Breast epithelium (tissue), 4 donors: Measurements from ENCODE around the gene UFC1. TPM values are rescaled to one million over a fixed set of nuclear protein-coding genes. Genes with fewer than 3 reads are reported as not detected.
A peak's percentile ranks its signal among the peaks of the same experiment; 100 is the strongest.
"Not testable (repeated sequence)": the region's sequence is repeated elsewhere in the genome, so short reads cannot be mapped to it uniquely, and the experiment has no call there.

Source experiments
- DNase-seq, 2 donors: peaks; one replicate each; pipeline ENCODE4 v3.0.0-alpha.2; 2019; ENCODE audit warnings: low spot score in 2 of 2
- H3K27ac ChIP-seq, 2 donors: fragments of 200-600 bp; sonication (generic) in 1 of 2; one replicate each; pipeline ENCODE4 v1.5.1; 2016 to 2019; ENCODE audit warnings: mild to moderate bottlenecking in 1 of 2
- H3K27me3 ChIP-seq, 2 donors: fragments of 200-600 bp; sonication (generic) in 1 of 2; one replicate each; pipeline versions ENCODE4 v1.5.1 to v1.6.0; 2017 to 2019; ENCODE audit warnings: control low read depth in 1 of 2, mild to moderate bottlenecking in 1 of 2
- H3K36me3 ChIP-seq: fragments of 200-600 bp; one replicate; pipeline ENCODE4 v1.5.1; 2019
- H3K4me1 ChIP-seq, 2 donors: fragments of 200-600 bp; sonication (generic); one replicate each; pipeline ENCODE4 v1.5.1; 2016 to 2019; ENCODE audit warnings: control low read depth in 1 of 2
- H3K4me3 ChIP-seq, 3 donors: fragments of 200-600 bp; sonication (generic); 1 replicate in 2 of 3; 2 replicates in 1 of 3; pipeline ENCODE4 v1.5.1; 2016 to 2019; ENCODE audit warnings: mild to moderate bottlenecking in 3 of 3, moderate library complexity in 2 of 3
- H3K9me3 ChIP-seq, 2 donors: fragments of 200-600 bp; sonication (generic) in 1 of 2; one replicate each; pipeline ENCODE4 v1.5.1; 2016 to 2019; ENCODE audit warnings: control low read depth in 1 of 2
- POLR2A ChIP-seq: fragments of 450-650 bp; IDR thresholded peaks from one replicate; pipeline ENCODE4 v1.6.1; 2016; ENCODE audit warnings: antibody characterized with exemption, mild to moderate bottlenecking, moderate library complexity
- POLR2AphosphoS5 ChIP-seq, 3 donors: sonication (generic); formaldehyde crosslinking; IDR thresholded peaks; one replicate each; pipeline ENCODE4 v1.6.1; 2017; ENCODE audit warnings: antibody characterized with exemption in 3 of 3
- intact Hi-C: fragments of 100-400 bp; cut with DNase I; formaldehyde crosslinking; loops from one replicate; pipeline ENCODE4 v1.15.1; 2023; ENCODE audit warnings: low total_unique reads
- total RNA-seq, 3 donors: library from RNA; depleted of rRNA; stranded (reverse); fragments of >200 nt; gene quantifications; one replicate each; pipeline ENCODE4 v1.1.0, GENCODE V29; 2016
- TF ChIP-seq, protein P1 (sequence below), 3 donors: fragments of 450-650 bp; IDR thresholded peaks; one replicate each; pipeline ENCODE4 v1.5.1; 2016 to 2017; ENCODE audit warnings: antibody characterized with exemption in 3 of 3, mild to moderate bottlenecking in 3 of 3, moderate library complexity in 3 of 3

UFC1 gene
- total RNA-seq, 3 donors from 2014 or later = 76.0 to 90.3 (median 87.5) TPM

- Histone ChIP-seq H3K36me3 (no peaks in the 10 kb centered on the region), H3K27ac (no peak overlapping the region), H3K4me1 (peaks cover 7 to 19% of the 10 kb centered on the region in 2 donors), H3K27me3 (no peaks in the 10 kb centered on the region), H3K4me3 (no peak overlapping the region), H3K9me3 (no peaks in the 10 kb centered on the region)
- DNase-seq = no peak
- TF ChIP-seq, protein P1, sequence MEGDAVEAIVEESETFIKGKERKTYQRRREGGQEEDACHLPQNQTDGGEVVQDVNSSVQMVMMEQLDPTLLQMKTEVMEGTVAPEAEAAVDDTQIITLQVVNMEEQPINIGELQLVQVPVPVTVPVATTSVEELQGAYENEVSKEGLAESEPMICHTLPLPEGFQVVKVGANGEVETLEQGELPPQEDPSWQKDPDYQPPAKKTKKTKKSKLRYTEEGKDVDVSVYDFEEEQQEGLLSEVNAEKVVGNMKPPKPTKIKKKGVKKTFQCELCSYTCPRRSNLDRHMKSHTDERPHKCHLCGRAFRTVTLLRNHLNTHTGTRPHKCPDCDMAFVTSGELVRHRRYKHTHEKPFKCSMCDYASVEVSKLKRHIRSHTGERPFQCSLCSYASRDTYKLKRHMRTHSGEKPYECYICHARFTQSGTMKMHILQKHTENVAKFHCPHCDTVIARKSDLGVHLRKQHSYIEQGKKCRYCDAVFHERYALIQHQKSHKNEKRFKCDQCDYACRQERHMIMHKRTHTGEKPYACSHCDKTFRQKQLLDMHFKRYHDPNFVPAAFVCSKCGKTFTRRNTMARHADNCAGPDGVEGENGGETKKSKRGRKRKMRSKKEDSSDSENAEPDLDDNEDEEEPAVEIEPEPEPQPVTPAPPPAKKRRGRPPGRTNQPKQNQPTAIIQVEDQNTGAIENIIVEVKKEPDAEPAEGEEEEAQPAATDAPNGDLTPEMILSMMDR (IDR thresholded peaks at IDR 0.05) = no peak
- no peak for TF ChIP-seq POLR2A
- TF ChIP-seq POLR2AphosphoS5 (IDR thresholded peaks at IDR 0.05) = no peak
- intact Hi-C loops = loop anchor here (10.0 kb wide), 1 partner anchor 390 kb away; no protein-coding TSS in a partner anchor
These were observed 39.2 kb upstream of the UFC1 start for GRCh38 chr1:161114556-161114955.

- intact Hi-C loops = loop anchor here (10.0 kb wide), 1 partner anchor 390 kb away; no protein-coding TSS in a partner anchor
- TF ChIP-seq, protein P1 (IDR thresholded peaks at IDR 0.05) = no peak
- TF ChIP-seq POLR2A = no peak
- H3K4me1 ChIP-seq = peaks cover 8 to 25% of the 10 kb centered on the region in 2 donors
These were observed 38.6 kb upstream of the UFC1 start for GRCh38 chr1:161115132-161115711.

GRCh38 chr1:161115961-161116360 is 37.8 kb upstream of the UFC1 start:
- not testable (repeated sequence) for H3K27ac ChIP-seq, H3K9me3 ChIP-seq, H3K36me3 ChIP-seq, DNase-seq, H3K4me3 ChIP-seq, H3K27me3 ChIP-seq
- intact Hi-C loops = loop anchor here (10.0 kb wide), 1 partner anchor 391 kb away; no protein-coding TSS in a partner anchor
- peaks cover 8 to 25% of the 10 kb centered on the region in 2 donors for H3K4me1 ChIP-seq

More at GRCh38 chr1:161115132-161115711, 38.6 kb upstream of the UFC1 start:
- Histone ChIP-seq H3K9me3 (no peaks in the 10 kb centered on the region), H3K36me3 (no peaks in the 10 kb centered on the region), H3K27me3 (no peaks in the 10 kb centered on the region), H3K4me3 (no peak overlapping the region), H3K27ac (no peak overlapping the region)
- no peak for DNase-seq

GRCh38 chr1:161117759-161118581 is 35.8 kb upstream of the UFC1 start, which contains the start of the genes NIT1 and PFDN2:
Gene NIT1, plus strand, starts transcription at chr1:161118105. Its CDS starts 72 bp downstream, at chr1:161118177.
Gene PFDN2, minus strand, starts transcription at chr1:161118037. Its CDS starts 11 bp downstream, at chr1:161118026.
- intact Hi-C loops = loop anchor here (10.0 kb wide), 1 partner anchor 393 kb away; no protein-coding TSS in a partner anchor
- peaks cover 8 to 25% of the 10 kb centered on the region in 2 donors for H3K4me1 ChIP-seq

More at GRCh38 chr1:161117759-161118581, 35.8 kb upstream of the UFC1 start, which contains the start of the genes NIT1 and PFDN2:
- Histone ChIP-seq H3K27ac (peak within 1 kb of the TSS; percentile 87 to 95), H3K4me3 (peak within 1 kb of the TSS; percentile 72 to 88 (median 79)), H3K27me3 (no peaks in the 10 kb centered on the region), H3K36me3 (peaks cover 4% of the 10 kb centered on the region), H3K9me3 (no peaks in the 10 kb centered on the region)
- peak; percentile 76 to 81 for DNase-seq
- TF ChIP-seq POLR2AphosphoS5 (IDR thresholded peaks at IDR 0.05) (peak; percentile 91 to 98 (median 96)), POLR2A (peak; percentile 86)
- TF ChIP-seq, protein P1 (IDR thresholded peaks at IDR 0.05) = no peak
